ENCODE measurements around the gene CLPTM1L.
"Not testable (repeated sequence)": the region's sequence is repeated elsewhere in the genome, so short reads cannot be mapped to it uniquely, and the experiment has no call there.

The CLPTM1L gene

DNA sequence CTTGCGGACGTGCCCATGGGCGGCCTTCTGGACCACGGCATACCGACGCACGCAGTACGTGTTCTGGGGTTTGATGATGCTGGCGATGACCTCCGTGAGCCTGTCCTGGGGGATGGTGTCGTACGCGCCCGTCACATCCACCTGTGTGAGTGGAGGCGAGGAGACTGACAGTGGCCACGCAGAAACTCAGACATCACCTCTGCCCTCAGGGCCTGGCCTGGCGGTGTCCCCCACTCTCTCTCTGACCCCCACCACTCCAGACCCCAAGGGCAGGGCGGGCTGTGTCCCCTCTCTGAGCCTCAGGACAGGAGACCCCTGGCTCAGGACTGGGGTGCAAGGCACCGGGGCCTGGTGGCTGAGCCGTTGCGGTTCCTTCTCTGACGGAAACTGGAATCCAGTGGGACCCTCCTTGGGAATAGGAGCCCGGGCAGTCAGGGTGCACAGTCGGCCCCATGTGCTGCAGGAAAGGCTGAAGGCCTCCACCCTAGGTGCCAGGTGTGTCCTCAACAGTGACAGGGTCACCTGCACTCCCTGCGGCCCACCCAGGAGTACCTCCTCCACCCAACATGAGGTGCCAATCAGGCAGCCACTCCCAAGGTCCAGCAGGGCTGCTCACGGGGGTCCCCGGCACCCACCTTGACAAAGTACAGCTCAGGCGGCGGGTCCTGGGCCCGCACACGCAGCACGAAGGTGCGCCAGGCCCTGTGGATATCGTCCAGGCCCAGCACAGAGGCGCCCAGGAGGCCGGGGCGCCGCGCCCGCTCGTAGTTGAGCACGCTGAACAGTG is 66.0 kb downstream of the CLPTM1L start:
- DNase-seq (ENCODE audit: low read depth in 4 of 4, low spot score in 1 of 4) = no peak

DNA sequence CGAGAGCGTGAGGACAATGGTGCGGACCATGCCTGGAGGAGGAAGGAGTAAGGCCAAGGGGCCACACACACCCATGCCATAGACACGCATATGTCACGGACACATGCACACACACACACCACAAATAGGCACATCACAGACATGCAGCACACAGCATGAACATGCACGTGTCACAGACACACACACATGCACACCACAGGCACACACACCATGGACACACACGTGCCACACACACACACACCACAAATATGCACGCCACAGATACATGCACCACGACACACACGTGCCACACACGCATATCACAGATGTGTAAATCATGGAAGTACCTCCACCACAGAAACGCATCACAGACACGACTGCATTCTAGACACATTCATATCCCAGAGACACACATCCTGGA is 66.7 kb downstream of the CLPTM1L start:
- DNase-seq (ENCODE audit: low read depth in 4 of 4, low spot score in 1 of 4) = no peak

DNA sequence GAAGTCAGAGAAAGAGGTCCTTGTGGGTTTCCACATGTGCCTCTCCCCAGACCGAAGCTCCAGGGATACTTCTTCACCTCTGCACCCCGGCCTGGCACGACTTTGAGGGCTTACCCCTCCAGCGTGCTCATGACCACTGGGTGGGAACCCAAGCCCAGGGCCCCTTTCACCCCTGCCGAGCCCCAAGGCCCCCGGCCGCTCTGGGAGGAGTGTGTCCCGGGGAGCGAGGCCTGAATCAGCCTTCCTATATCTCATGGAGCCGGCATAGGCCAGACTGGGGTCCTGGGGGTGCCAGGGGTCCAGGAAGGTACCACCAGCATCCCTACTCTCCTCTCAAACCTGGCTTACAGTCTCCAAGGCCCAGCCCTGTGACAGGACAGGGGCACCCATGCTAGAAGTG is 67.1 kb downstream of the CLPTM1L start:
- DNase-seq (ENCODE audit: low read depth in 4 of 4, low spot score in 1 of 4) = no peak

DNA sequence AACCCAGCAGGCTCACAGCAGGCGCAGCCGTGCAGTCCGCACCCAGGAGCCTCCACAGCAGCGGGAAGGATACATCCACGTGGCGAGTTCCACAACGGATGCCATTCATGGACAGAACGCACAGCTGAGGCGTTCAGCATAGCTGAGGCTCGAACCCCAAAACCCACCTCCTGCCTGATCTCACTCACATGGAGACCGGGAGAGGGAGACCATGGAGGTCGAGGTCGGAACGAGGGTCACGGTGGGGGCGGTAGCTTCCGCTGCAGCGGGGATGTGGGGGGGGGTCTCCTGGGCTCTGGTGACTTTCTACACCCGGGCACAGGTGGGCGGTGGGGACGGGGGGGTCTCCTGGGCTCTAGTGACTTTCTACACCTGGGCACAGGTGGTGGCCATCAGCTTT is 67.6 kb downstream of the CLPTM1L start:
- DNase-seq (ENCODE audit: low read depth in 4 of 4, low spot score in 1 of 4) = no peak

DNA sequence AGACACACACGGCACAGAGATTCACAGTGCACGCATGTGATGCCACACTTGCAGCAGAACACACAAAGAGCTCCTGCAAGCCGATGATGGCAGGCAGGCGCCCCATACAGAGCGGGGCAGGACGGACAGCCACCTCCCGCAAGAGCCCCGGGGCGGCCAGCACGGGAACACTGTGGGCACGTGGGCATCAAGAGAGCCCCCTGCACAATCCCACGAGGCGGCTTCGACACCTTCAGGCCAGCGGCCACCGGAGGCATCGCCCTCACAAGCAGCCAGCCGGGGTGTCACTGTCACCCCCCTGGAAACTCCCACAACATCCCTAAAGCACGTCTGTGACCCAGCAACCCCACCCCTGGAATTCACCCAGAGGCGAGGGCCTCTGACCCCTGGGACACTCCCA is 68.0 kb downstream of the CLPTM1L start:
- DNase-seq (ENCODE audit: low read depth in 4 of 4, low spot score in 1 of 4) = no peak

DNA sequence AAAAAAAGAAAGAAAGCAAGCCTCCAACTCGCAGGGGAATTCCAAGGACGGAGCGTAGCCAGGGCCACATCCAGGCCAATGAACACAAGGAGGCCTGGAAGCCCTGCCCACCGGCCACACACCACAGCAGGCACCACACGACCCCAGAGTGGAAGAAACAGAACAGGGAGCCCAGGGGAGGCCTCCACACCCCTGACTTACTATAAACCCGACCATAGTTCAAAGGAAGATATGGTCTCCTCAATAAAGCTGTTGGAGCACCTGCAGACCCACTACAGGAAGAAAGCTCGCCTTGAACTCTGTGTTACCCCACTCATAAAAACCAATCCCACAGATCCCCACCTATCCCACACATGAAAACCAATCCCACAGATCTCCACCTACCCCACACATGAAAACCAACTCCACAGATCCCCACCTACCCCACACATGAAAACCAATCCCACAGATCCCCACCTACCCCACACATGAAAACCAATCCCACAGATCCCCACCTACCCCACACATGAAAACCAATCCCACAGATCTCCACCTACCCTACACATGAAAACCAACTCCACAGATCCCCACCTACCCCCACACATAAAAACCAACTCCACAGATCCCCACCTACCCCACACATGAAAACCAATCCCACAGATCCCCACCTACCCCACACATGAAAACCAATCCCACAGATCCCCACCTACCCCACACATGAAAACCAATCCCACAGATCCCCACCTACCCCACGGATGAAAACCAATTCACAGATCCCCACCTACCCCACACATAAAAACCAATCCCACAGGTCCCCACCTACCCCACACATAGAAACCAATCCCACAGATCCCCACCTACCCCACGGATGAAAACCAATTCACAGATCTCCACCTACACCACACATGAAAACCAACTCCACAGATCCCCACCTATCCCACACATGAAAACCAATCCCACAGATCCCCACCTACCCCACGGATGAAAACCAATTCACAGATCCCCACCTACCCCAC is 69.2 kb downstream of the CLPTM1L start:
- not testable (repeated sequence) for DNase-seq (ENCODE audit: low read depth in 4 of 4, low spot score in 1 of 4)

DNA sequence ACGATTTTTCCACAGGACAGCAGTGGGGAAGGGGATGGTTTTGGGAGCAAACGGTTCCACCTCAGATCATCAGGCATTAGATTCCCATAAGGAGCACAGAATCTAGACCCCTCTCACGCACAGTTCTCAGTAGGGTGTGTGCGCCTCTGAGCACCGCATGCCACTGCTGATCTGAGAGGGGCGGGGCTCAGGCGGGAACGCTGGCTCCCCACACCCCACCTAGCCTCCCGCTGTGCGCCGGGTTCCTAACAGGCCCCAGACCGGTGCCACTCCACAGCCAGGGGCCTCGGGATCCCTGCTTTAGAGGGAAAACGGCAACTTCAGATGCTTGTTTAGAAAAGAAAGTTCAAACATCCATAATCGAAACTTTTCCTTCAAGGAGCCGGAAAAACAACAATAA is 70.4 kb downstream of the CLPTM1L start:
- no peak for DNase-seq (ENCODE audit: low read depth in 4 of 4, low spot score in 1 of 4)

DNA sequence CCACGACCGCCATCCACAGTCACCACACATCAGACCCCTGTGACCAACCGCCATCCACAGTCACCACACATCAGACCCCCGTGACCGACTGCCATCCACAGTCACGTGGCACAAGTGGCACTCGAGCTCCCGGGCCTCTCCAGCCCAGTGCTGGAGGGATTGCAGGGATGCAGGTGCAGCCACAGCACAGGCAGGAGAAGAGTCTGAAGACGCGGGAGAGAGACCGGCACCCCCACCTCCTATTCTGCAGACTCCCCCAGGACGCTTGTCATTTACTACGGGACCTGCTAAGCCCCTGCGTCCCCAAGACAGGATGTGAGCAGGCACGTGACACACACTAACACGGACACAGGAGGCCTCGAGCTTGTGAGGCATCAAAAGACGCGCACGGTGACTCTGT is 71.2 kb downstream of the CLPTM1L start:
- DNase-seq (ENCODE audit: low read depth in 4 of 4, low spot score in 1 of 4) = no peak

DNA sequence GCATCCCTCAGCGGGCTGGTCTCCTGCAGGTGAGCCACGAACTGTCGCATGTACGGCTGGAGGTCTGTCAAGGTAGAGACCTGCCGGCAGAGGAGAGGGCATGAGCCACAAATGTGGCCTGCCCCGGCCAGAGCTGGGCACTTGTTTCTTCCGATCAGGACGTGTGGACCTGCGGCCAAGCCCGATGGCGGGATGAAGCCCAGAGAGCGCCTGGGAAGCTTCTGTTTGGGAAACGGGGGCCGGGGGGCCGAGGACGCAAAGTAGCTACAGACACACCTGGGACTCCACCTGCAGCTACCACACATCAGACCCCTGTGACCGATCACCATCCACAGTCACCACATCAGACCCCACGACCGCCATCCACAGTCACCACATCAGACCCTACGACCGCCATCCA is 72.7 kb downstream of the CLPTM1L start:
- no peak for DNase-seq (ENCODE audit: low read depth in 4 of 4, low spot score in 1 of 4)

DNA sequence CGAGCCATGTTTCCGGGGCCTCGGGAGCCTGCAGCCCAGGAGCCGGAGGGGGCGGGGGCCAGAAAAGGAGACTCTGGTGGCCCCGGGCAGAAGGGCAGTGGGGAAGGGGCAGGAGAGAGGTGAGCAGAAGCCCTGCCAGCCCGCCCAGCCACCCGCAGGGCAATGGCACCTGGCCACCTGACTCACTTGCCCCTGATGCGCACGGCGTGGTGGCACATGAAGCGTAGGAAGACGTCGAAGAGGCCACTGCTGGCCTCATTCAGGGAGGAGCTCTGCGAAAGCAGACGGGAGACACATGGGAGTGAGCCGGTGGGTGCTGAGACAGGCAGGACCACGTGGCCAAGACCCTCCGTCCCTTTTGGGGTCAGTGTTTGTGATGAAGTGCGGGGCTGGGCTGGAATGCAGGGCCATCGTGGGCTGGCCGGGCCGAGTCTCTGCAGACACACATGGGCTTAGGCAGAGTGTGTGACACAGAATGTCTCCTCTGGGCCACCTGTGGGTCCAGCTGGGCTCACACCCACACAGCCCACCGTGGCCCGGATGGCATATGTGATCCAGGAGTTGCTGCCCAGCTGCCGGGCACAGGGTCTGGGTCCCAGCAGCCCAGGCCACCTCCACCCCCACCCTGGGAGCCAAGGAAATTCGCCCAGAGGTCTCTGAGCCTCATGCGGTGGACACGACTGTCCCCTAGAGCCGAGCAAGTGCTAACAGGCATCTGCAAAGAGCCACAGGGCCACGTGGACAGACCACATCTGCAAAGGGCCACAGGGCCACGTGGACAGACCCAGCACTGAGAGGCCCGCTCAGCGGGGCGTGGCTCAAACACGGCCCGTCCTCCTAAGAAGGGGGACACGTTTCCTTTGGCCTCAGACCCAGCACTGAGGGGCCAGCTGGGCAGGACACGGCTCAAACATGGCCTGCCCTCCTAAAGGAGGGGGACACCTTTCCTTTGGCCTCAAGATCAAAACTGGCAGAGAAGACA is 73.7 kb downstream of the CLPTM1L start:
- DNase-seq (ENCODE audit: low read depth in 4 of 4, low spot score in 1 of 4) = no peak

DNA sequence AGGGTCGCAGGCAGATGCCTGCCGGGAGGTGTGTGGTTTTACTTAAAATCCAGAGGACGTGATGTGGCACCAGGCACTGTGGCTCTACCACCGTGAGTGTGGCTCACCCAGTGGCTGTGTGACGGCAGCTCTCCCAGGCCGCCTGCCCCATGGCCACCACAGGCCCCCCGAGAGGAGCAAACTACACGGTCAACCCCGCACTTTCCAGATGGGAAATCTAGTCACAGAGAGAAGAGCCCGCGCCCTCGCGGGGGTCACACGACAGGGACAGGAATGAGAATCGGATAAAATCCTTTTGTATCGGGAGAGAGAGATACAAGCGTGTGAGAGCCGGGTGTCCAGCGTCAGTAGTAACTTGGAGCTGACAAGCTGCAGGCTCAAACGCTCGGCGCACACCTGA is 74.5 kb downstream of the CLPTM1L start:
- no peak for DNase-seq (ENCODE audit: low read depth in 4 of 4, low spot score in 1 of 4)

DNA sequence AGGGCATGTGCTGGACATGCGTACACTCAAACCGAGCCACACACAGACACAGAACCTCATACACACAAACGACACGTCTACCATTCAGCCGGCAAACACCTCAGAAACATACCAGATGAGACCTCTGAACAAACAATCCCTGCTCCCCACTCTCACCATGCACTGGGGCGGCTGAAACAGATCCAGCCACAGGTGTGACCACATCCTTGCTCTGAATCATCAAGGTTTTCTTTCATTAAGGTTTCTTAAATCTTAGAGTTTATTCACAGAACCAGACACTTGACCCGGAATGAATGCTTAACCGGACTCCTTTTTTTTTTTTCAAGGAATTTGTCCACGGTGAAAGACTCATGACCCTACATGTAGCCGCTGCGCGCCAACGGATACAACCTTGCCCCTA is 76.2 kb downstream of the CLPTM1L start:
- DNase-seq (ENCODE audit: low read depth in 4 of 4, low spot score in 1 of 4) = no peak

DNA sequence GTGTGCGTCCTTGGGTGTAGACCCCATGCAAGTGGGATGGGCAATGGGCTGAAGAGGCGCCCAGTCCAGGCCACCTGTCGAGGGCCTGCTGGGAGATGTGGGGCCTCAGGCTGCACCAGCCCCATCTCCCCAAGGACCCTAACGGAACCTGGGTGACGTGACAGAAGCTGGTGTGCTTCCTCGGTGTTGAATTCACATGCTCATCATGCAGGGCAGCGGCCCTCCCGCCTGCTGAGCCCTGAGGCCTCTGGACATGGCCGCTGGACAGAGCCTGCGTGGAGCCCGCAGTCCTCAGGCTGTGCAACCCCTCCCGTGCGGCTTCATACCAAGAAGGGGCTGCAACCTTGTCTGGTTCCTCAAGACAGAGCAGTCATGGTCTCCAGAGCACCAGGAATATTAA is 76.8 kb downstream of the CLPTM1L start:
- DNase-seq (ENCODE audit: low read depth in 4 of 4, low spot score in 1 of 4) = no peak

All from stimulated activated CD4-positive, alpha-beta T cell treated with anti-CD3 and anti-CD28 coated beads, Interleukin-1b, Interleukin-23, amount 100 ng/mL, for 24 hours (primary cell).